ENCODE results near the gene AK2.
"Not testable (repeated sequence)": the region's sequence is repeated elsewhere in the genome, so short reads cannot be mapped to it uniquely, and the experiment has no call there.

AK2 gene

GRCh38 chr1:33050221-33051076 is 13.8 kb upstream of the AK2 start:
- peak; percentile 66 for DNase-seq (ENCODE audit: low read depth)

DNA sequence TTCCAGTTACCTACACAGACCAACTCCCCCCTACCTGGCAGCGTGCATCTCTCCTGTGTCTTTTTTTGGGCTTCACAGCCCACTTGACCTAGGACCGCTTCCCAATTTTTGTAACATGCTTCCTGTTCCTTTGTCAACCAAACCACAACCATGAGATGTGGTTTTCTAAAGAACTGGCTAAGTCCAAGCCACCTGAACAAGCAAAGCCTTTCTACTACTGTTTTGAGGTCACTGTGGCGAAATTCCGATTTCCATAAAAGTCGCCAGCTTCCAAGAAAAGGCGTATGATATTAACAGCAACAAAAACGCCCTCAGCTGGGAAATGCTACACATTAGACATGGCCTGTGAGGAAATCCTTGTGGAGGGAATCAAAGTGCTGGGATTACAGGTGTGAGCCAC is 12.7 kb upstream of the AK2 start:
- no peak for DNase-seq (ENCODE audit: low read depth)

DNA sequence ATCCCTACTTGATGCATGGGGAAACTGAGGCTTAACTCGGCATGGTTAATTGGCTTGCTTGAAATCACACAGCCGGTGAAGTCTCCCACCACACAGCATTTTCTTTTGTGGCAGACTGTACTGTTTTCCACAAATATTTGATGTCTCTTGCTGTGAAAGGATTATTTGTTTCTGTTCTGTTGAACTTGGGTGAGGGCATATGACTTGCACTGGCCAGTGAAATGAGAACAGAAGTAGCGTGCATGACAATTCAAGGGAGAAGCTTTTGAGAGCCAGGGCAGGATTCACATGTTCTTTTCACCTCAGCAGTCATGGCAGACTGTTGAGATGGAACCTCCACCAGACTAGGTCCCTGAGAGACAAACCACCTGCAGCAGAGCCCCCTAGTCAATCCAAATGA is 11.7 kb upstream of the AK2 start:
- no peak for DNase-seq (ENCODE audit: low read depth)

DNA sequence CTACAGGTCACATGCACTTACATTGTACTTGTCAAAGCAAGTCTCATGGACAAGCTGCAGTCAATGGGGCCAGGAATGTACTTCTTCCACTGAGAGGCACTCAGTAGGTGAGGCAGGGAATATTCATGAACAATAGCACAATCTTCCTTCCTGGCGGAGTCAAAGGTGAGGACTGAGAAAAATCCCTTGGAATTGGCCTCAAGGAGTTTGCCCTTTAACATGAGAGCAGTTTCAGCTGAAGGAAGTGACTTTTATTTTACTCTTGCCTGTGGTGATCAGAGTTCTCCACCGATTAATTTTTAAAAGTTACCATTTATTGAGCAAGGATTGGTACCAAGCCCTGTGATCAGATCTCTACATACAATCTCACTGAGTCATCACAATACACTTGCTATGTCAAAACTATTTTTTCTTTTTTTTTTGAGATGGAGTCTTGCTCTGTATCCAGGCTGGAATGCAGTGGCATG is 11.2 kb upstream of the AK2 start:
- DNase-seq (ENCODE audit: low read depth) = peak; percentile 26

DNA sequence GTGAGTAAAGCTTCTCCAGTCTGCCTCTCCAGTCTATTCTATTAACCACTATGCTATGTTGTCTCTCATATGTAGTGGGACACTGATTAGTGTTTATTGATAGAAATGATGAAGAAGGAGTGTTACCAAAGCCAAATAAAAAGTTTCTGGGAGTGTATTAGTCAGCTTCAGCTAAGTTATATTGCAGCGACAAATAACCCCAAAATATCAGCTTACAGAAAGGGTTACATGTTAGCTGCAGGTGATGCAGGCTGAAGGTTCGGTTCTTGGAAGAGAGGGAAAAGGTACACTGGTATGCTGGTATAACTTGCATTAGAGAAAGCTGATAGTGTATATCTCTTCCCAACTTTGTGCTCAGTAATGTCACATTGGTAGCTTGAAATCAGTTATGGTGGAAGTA is 10.6 kb upstream of the AK2 start:
- DNase-seq (ENCODE audit: low read depth) = no peak

GRCh38 chr1:33046234-33046633 is 9.6 kb upstream of the AK2 start:
- DNase-seq (ENCODE audit: low read depth) = not testable (repeated sequence)

- DNase-seq (ENCODE audit: low read depth) = no peak
These were observed 9.1 kb upstream of the AK2 start for GRCh38 chr1:33045814-33046213.

DNA sequence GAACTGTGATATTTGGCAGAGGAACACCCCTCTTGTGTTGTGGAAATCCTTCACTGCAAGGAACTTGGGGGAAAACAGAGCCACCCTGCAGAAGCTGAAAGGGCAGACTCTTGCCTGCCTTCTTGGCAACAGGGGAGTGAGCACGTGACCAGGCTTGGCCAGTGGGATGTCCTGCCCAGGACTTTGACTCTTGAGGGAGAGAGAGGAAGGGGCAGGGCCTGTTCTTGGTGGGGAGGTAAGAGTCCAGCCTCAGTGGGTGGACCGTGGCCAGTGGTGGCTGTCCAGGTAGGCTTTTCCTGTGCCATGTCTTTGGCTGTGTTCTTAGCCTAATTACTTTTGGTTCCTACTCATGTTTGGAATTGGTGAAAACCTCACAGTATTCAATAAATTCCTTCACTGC is 8.6 kb upstream of the AK2 start:
- no peak for DNase-seq (ENCODE audit: low read depth)

GRCh38 chr1:33043267-33044092 is 6.8 kb upstream of the AK2 start:
- no peak for DNase-seq (ENCODE audit: low read depth)

- DNase-seq (ENCODE audit: low read depth) = no peak
These were observed 6.1 kb upstream of the AK2 start for GRCh38 chr1:33042831-33043230.

DNA sequence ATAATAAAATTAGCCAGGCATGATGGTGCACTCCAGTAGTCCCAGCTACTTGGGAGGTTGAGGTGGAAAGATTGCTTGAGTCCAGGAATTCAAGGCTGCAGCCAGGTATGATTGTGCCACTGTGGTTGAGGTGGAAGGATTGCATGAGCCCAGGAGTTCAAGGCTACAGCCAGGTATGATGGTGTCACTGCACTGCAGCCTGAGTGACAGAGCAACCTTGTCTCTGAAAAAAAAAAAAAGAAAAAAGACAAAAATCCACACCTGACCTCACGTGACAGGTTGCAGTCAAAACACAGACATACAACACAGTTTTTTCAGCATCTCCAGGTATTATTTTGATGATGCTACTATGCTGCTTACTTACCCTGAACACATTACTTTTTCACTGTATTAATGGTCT is 4.3 kb upstream of the AK2 start:
- no peak for DNase-seq (ENCODE audit: low read depth)

DNA sequence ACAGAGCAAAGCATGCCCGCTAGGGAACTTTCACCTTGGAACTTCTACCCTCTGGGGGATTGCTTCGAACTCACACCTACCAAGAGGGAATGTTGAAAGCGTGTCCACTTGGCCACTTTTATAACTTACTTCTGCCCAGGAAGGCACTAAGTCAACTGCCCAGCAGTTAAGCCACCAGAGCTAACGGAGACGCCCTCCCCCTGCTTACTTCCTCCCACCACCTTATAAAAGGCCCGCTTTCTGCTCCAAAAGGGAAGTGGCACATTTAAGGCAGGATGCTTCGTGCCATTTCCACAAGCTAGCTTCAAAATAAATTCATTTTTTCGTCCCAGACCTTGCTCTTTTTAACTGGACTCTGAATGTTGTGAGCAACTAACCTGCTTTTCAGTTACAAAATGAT is 3.2 kb upstream of the AK2 start:
- DNase-seq (ENCODE audit: low read depth) = no peak

GRCh38 chr1:33036051-33036525 is 595 bp downstream of the AK2 start:
- peak; percentile 19 for DNase-seq (ENCODE audit: low read depth)

- no peak for DNase-seq (ENCODE audit: low read depth)
These were observed 4.4 kb downstream of the AK2 start for GRCh38 chr1:33032126-33032869.

DNA sequence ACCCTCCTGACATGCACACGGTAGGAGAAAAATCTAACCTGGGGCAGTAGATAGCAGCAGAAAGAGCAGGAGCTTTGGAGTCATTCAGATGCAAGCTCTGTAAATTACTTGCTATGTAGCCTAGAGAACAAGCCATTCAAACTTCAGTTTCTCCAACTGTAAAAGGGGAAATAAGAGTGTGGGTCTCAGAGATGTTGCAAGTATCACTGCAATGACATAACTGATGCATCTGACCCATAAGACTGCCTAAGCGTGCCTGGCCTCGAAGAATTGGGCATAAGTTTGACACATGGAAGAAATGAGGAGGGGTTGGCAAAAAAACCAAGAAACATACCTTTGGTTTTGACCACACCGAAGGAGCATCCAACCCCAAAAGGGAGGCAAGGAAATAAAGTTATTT is 5.2 kb downstream of the AK2 start:
- no peak for DNase-seq (ENCODE audit: low read depth)

DNA sequence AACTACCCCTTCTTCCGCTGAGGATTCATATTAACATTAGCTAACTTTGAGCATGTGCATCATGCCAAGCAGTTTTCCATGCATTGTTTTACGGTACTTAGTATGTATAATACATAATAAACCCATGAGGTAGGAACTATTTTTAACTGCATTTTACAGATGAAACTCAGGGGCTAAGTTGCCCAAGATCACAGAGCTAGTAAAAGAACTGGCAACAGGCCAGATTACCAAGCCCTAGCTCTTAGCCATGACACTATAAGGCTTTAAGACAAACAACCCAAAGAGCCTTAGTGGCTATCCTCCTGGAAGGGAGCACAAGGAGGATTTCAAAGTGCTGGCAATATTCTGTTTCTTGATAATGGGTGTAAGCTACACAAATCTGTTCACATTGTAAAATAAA is 6.1 kb downstream of the AK2 start:
- no peak for DNase-seq (ENCODE audit: low read depth)

DNA sequence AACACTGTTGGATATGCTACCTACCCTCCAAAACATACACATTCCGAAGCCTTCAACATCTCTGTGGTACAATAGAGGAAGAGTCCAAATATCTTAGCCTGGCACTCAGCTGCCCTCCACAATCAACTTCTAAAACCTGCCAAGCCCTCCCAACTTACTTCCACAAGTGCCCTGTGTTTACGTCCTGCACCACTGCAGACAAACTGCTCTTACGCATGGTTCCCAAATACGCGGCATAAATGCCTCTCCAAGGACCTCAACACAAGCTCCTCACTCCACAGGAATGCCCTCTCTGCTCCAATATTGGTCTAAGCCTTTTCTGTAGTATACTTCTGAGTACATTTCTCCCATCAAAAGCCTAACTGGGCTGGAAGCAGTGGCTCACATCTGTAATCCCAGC is 6.8 kb downstream of the AK2 start:
- no peak for DNase-seq (ENCODE audit: low read depth)

GRCh38 chr1:33029209-33029608 is 7.5 kb downstream of the AK2 start:
- DNase-seq (ENCODE audit: low read depth) = no peak

DNA sequence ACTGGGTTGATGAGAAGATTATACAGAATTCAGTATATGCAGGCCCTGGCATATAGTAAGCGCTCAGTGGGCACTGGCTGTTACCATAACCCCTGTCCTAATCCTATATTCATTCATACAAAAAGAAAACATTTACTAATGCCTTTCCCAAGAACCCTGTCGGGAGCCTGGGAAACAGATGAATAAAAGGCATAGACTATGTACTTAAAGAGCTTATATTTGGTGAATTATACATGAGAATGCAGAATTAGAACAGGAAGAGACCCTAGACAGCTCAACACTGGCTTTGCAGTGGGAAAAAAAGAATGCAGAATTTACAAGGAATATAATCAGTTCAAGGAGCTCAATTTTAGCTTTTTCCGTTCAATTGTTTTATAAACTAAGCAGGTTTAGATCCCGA is 10.9 kb downstream of the AK2 start:
- no peak for DNase-seq (ENCODE audit: low read depth)

DNA sequence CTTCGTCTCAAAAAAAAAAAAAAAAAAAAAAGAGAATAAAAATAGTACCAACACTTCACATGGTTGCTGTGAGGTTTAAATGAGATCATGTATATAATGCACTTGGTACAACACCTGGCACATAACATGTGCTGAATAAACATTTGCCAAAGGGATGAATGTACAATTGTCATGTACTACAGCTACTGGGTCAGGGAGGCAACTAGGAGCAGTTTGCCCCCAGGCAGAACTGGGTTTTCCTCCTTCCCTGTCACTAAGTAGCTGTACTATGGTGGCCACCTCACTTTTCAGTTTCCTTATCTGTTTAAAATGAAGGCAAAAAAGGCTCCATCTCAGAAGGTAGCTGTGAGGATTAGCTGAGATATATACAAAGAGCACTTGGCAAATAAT is 11.5 kb downstream of the AK2 start:
- no peak for DNase-seq (ENCODE audit: low read depth)

DNA sequence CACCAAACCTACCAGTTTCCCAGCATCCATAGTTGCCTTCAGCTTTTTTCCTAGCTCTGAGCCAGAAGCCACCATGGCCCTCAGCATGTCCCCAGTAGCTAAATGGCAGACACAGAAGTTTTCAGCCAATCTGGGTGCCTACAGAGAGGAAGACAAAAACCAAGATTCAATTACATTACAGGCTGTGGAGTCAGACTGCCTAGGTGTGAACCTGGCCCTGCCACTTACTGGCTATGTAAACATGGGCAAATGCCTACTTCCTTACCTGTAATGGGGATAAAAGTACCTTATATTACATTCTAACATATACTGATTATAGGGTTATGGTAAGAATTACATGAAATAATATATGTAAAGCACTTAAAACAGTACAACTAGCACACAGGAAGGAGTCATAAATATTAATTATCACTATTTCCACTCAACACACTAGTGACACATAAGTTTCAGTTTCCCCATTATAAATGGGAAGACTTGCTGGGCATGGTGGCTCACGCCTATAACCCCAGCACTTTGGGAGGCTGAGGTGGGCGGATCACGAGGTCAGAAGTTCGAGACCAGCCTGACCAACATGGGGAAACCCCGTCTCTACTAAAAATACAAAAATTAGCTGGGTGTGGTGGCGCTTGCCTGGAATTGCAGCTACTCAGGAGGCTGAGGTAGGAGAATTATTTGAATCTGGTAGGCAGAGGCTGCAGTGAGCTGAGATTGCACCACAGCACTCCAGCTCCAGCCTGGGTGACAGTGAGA is 12.1 kb downstream of the AK2 start:
- not testable (repeated sequence) for DNase-seq (ENCODE audit: low read depth)

Measured in HS-27A (cell line).